Inflammatory macrophage (primary cell): ENCODE results near the gene RSPRY1.
"Not testable (repeated sequence)": the region's sequence is repeated elsewhere in the genome, so short reads cannot be mapped to it uniquely, and the experiment has no call there.

ENCODE experiments used
- DNase-seq, 2 donors: peaks; one replicate each; pipeline ENCODE4 v3.0.0-alpha.2; 2020 to 2022

The RSPRY1 gene

DNA sequence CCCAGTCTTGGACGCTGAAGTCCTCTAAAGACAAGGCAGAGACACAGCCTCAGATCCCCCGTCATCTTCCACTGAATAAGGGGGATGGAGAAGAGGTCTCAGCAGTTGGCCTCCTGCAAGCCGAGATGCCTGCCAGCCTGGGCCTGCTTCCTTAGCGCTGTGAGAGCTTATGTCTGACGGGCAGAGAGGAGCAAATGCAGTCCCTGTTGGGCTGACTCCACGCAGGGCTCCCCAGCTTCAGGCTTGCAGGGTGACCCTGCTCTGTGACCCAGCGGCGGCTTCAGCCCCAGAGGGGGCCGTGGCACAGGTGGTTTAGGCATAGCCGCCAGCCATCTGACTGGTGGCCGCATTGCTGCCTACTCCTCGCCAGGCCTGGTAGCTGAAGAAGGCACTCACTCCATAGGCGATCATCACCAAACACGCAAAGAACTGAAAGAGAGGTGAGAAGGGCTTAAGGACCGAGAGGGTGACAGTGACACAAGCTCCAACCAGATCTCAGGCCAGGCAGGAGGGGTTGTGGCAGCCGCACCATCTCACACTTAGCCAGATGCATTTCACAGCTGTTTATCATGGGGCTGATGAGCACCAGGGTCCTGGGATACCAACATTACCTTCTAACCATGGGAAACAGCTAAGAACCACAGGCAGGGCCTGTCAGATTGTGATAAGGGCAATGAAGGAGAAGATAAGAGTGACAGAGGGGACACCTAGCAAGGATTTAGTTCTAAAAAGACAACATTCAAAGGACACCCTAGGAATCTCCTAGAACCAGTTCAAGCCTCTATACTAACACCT is 70.7 kb downstream of the RSPRY1 start:
- no peak for DNase-seq

DNA sequence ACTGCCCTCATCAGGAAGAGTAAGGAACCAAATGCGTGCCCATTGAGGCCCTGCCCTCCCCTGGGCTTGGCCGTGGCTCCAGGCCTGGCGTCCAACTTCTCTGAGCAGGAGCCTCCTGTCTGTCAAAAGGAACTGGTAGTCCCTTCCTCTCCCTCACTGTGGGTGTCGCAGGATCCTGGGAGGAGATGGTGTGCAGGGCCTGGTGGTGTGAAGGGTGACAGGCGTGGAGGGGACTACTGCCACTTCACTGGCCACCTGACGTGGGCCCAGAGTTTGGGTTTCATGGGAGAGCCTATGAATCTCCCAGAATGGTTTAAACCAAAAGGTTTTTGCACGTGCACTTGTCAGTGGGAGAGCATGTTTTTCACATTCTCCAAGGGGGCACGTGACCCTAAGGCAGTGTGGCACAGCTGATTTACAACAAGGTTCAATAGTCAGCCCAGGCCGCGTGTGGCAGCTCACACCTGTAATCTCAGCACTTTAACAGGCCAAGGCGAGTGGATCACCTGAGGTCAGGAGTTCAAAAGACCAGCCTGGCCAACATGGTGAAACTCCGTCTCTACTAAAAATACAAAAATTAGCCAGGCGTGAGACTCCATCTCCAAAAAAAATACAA is 71.4 kb downstream of the RSPRY1 start:
- no peak for DNase-seq

DNA sequence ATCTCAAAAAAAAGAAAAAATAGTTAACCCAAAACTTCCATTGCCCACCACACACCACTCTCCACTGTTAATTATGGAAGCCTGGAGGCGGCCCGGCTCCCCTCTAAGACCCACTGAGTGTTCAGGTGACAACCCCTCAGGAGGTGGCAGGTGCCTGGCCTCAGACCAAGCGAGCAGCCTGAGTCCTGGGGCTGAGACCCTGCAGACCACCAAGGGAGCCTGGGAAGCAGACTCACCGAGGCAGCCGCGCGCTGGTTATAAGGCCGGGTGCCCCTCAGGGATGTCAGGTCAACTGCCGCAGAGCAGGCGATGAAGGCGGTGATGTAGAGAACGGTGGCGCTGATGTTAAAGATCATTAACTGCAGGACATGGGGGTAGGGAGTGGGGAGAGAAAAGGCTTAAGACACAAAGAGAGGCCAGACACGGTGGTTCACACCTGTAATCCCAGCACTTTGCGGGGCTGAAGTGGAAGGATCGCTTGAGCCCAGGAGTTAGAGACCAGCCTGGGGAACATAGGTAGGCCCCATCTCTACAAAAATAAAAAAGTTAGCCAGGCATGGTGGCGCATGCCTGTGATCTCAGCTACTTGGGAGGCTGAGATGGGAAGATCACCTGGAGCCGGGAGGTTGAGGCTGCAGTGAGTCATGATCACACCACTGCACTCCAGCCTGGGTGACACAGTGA is 72.2 kb downstream of the RSPRY1 start:
- no peak for DNase-seq

DNA sequence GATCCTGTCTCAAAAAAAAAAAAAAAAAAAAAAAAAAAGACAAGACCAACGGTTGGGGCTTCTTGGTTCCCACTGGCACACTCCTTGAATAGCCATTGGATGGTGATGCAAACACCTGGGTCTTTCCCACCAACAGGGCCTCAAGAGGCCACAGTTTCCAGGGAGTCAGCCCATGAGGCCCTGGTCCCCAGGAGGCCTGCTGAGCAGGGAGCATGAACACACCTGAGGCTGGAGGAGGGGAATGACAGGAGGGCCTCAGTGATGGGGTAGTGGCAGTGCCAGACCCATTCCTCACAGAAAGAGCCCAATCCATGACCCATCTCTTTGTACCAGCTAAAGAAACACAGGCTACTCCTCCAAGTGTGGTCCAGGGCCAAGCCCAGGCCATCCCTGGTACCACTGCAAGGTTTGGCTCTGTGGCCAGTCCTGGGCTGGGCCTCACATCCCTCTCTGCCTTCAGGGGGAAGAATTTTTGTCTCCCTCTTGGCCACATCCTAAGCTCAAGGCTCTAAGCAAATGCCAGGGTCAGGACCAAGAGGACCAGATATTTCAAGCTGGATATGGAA is 72.9 kb downstream of the RSPRY1 start:
- no peak for DNase-seq

DNA sequence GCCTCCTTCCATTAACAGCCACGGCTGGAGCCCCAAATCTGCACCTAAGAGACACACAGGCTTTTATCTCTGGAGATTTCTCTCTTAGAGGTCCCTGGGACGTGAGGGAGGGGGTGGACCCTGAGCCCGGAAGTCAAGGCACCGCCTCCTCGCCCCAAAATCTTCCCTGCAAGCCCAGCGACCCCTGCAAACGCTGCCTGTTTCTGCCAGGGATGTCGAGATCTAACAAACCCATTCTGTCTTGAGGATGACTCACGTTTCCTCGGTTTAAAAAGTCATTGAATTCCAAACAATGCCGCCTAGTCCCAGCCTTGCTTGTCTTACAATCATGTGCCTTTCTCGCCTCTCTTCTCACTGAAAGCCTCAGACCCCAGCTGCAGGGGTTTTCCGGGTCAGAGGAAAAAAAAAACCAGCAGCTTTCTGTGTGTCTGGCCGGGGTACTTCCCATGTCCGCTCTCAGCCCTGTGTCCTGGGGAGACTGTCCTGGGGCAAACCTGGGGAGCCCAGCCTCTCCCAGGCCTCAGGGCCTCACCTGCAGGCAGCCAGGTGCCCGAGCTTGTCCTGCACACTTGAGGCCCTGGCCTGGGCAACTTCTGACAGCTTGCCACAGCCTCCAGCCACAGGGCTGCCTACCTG is 74.3 kb downstream of the RSPRY1 start:
- no peak for DNase-seq

DNA sequence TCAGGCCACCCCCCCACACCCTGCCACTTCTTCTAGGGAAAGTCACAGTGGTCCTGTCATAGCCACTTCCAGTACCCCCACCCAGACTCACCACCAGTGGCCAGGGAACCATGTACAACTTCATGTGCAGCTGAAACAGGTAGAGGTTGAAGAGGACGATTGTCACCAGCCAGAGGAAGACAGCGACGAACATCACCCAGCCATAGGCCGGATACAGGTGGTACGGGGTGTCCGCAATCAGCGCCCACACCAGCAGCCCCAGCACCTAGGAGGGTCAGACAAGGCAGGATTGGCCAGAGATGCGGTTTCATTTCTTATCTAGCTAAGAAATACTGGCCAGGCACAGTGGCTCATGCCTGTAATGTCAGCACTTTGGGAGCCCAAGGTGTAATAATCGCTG is 75.7 kb downstream of the RSPRY1 start:
- no peak for DNase-seq

DNA sequence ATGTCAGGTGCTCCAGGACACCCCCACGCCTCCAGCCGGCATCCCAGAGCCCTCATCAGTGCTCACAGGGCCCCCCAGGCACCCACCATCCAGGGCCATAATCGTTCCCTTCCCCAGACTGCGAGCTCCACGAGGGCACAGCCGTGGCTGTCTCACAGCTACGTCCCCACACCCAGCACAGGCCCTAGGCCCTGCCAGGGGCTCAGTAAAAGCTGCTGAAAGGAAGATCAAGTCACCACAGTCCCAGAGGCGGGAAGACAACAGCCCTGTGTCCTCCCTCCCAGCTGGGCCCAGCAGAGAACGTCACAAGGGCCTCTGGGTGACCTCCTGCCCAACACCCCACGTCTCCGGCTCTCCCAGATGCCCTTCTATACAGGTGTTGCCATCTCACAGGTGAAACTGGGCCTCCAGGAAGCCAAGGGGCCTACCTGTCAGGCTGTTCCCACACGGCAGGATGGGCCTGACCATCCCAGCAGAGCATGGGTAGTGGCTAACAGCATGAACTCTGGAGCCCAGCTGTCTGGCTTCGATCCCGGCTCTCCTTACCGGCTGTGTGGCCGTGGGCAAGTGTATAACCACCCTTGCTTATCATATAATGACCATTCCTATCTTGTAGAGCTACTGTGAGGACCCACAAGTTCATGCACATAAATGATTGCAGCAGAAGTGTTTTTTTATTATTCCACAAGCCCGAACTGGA is 76.9 kb downstream of the RSPRY1 start:
- no peak for DNase-seq

DNA sequence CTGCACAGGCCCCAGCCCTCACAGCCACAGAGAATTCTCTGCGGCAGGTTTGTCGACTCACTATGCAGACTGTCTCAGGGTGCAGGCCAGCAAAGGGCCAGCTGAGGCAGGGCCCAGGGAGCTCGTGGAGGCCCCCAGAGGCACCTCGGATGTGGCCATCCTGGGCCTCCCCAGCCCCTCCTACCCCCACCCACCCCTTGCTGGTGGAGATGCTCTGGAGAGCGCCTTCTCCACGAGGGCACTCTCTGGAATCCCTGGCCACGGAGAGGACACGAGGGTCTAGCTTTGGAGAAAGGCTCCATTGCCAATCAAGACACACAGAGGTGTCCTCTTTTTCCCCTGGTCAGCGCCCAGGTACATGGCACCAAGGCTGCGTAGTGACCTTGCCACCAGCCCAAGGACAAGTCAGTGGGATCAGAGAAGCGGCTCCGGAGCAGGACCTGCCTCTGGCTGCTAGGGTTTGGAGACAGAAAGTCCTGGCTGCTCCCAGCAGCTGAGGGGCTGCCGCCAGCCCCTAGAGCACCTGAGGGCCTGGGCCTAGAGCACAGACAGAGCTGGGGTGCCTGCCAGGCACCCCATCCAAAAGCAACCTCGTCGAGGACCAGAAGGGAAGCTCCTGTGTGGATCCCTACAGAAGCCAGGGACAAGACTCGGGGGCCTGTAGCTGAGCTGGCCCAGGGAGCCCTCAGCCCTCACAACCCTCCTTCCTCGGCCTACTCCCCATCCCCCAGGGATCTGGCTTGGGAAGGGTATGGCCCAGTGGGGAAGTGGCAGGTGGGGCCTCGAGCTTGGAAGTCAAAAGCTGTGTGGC is 77.6 kb downstream of the RSPRY1 start:
- DNase-seq, result no peak

DNA sequence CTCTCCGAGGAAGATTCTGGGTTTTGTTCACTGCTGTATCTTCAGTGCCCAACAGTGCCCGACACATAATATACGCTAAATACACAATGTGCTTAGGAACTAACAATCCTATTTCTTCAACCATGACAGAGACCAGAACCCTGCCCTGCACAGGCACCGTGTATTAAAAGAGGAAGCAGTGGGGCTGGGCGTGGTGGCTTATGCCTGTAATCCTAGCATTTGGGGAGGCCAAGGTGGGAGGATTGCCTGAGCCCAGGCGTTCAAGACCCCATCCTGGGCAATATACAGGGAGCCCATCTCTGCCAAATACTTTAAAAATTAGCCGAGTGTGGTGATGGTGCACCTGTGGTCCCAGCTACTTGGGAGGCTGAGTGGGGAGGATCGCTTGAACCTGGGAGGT is 78.3 kb downstream of the RSPRY1 start:
- peak; percentile 19 to 21 for DNase-seq

DNA sequence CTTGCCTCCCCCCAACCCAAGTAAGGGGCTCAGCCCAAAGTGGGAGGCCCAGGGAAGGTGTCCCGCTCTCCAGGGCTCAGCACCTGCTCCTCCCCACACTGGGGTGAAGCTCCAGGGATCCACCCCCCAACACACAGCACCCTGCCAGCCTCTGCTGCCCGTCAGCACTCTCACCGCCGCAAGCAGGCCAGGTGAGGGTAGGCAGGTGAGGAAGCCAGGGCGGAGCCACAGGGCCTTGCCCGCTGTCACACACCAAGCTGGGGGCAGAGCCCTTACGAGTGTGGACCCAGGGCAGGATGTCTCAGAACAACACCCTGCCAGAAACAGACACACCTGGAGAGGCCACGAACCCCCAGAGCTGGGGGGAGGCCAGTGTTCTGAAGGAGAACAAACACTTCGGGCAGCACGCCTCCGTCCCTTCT is 78.8 kb downstream of the RSPRY1 start:
- DNase-seq, result no peak

DNA sequence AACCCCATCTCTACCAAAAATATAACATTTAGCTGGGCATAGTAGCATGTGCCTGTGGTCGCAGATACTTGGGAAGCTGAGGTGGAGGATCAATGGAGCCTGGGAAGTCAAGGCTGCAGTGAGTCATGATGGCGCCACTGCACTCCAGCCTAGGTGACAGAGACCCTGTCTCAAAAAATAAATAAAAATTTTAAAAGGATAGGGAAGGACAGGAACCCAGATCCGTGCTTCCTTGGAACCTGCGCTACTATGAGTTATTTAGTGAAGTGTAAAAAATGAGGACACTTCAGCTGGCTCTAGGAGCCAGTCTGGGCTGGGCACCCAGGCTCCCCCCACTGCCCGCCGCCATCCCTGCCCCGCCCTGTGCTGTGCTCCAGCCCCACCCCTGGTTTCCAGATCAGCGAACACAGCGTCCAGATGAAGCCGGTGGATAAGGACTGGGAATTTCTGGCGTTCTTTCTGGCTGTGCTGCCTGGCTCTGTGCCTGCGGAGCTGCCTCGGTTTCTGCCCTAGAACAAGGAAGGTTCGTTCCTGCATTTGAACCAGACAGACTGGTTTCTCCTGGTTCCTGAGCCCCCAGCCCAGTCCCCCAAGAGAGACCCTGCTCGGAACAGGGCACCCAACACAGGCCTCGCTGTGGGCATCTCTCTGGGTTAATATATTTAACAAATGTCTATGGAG is 79.9 kb downstream of the RSPRY1 start:
- DNase-seq, result no peak

DNA sequence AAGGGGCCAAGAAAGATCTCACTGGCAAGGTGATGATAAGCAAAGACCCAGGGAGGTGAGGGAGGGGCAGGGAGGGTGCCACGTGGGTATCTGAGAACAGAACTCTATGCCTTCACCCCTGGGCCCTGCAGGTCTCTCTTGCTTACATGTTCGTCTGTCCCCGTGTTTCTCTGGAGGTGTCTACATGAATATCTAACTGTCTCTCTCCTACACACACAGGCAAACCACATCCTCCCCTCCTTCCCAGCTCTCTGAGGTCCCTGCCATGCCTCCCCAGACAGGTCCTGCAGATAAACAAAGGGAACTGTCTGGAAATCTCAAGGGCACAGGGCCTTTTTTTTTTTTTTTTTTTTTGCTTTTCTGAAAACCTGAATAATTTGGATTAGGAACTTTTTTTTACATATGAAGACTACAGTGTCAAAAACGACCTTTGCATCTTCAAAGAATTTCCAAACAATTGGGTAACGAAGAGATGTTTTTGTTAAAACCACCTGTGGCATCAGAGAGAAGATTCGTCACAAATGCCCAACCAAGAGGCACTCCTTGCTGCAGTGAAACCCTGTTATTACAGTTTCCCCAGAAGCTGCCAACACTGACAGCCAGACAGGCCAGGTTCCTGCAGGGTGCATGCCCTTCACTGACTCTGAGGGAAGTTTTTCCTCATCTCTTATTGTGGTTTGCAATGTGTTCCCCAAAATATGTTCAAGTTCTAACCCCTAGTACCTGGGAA is 80.6 kb downstream of the RSPRY1 start:
- no peak for DNase-seq

DNA sequence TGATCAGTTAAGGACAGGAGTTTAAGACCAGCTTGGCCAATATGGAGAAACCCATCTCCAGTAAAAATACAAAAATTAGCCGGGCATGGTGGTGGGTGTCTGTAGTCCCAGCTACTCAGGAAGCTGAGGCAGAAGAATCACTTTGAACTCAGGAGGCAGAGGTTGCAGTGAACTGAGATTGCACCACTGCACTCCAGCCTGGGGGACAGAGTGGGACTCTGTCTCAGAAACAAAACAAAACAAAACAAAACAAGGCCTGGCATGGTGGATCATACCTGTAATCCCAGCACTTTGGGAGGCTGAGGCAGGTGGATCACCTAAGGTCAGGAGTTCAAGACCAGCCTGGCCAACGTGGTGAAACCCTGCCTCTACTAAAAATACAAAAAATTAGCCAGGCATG is 81.2 kb downstream of the RSPRY1 start:
- not testable (repeated sequence) for DNase-seq

DNA sequence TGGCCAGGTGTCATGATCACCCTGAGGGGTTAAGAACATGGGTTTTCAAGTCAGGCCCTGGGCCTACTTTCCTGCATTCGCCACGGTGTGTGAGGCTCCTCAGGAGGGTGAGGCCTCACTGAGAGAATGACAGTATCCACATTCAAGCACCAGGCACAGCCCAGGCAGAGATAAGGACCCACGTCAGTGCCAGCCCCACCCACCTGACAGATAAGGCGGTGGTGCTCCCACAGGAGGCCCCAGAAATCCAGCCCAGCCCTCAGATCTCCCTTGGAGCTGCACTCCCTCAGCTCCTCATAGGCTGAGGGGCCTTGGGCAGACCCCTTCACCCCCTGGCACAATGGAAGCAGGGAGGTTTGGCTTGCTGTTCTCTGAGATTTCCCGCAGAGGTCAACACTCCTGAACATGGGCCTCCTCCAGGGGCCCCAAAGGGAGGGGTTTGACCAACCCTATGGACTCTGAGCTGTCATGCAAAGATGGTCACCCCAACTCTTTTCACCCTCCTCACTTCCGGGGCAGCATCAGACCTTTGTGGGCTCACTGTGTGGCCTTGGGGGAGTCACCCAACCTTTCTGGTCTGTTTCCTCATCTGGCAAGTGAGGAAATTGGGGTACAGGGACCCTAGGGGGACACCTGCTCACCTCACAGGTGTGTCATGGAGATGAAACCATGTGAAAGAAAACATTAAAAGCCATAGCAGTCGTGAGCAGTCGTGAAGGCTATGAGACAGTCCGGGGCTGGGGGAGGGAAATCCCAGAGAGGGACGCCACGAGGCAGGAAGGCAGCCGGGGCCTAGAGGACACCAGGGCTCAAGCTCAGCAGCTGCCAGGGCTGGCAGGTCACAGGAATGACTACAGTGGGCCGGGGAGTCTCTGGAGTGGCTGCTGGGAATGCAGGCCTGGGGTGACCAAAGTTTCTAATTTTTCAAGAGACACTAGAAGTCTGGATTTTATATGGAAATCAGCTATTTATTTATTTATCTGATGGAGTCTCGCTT is 83.0 kb downstream of the RSPRY1 start:
- DNase-seq, result no peak

DNA sequence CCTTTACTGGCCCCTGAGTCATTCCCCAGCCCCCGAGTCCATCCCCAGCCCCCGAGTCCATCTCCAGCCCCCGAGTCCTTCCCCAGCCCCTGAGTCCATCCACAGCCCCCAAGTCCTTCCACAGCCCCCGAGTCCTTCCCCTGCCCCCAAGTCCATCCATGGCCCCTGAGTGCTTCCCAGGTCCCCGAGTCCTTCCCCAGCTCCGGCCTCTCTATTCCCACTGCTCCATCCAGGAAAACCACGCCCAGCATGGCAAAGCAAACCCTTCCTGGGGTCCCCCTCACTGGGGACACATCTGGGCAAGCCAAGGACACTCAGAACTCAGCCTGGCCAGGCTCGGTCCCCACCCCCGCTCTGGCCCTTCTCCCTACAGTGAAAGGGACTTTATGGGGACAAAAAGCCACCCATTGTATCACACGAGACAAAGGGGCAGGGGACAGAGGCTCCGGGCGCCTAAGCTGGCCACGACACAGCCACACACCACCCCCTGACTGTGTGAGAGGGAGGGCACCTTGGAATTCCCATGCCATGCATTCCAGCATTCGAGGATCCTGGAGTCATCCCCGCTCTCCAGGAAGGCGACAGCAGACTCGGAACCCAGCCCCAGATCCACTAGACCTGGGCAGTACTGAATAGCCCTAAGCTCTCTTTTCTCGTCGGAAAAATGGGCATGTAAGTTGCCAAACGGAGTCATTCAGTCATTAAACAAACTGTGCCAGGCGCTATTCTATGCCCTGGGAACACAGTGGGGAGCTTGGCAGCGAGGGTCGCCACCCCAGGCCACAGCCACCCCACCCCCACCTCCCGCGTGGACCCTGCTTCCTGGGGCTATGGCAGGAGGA is 84.3 kb downstream of the RSPRY1 start:
- no peak for DNase-seq

DNA sequence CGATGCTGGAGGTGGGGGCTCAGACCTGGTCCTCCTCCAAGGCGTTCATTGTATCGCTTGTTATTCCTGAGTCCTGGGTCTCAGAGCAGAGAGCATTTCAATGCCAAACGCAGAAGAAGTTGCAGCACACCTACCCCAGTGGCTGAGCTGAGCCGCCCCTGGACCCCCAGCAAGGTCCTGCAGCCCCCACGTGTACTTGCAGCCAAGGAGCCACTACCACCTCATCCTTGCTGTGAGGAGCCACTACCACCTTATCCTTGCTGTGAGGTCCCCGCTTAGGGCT is 84.9 kb downstream of the RSPRY1 start:
- DNase-seq, result no peak

DNA sequence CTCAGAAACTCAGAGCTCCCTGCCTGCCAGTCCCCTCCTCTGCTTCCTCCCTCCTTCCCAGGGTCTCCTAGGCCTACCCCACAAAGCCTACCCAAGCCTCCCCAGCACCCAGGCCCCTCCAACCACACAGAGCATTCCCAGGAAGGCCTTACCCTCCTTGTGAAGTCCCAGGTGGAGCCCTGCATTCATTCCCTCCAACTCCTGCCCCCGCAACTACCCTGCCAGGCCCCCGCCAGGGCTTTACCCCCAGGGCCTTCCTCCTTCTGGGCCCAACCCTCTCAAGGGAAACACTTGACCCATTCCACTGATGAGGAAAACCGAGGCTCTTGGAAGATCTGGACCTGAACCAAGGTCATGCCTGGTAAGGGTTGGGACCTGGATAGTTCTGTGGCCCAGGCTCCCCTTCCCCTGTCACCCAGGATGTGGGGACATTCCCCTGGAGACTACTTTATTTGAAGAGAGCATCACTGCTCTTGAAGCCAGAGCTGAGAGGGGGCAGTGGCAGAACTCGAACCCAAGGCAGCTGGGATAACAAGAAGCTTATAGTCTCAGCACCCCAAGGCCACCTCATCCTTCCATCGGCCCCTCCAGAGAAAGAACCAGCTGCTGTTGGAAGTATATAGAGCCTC is 85.9 kb downstream of the RSPRY1 start:
- no peak for DNase-seq

DNA sequence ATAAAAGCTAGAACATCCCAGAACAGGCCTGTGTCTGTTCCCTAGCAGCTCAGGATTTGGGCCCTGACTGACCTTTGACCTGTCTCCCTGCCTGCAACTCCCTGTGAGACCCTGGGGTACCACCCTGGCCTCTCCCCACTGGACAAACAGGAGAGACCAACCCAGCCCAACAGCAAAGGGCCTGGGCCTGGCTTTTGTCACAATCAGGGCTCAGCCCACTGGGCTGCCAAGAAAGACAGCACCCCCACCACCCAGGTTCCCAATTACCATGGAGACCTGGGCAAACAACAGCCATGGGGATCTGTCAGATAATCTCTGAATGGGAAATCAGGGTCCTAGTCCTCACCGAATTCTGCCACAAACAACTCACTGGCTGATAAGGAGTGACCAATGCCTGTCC is 87.2 kb downstream of the RSPRY1 start:
- DNase-seq, result no peak
